ENCODE results near the gene SCYGR1.
"Not testable (repeated sequence)": the region's sequence is repeated elsewhere in the genome, so short reads cannot be mapped to it uniquely, and the experiment has no call there.

SCYGR1 gene

GRCh38 chr2:227368574-227368973 is 19.2 kb downstream of the SCYGR1 start:
- DNase-seq = no peak

DNA sequence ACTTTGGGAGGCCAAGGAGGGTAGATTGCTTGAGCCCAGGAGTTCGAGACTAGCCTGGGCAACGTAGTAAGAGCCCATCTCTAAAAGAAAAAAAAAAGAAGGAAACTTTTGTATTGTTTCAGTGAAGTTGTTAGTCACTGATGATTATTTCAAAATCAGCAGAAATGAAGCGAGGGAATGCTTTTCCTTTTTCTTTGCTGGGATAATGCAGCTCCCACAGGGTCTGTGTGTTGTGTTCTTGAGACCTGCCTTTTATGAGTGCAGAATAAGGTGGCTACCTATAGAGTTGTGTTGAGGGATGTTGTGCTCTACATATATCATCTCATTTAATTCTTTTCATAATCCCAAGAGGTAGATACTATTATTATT is 20.3 kb downstream of the SCYGR1 start:
- DNase-seq = no peak

DNA sequence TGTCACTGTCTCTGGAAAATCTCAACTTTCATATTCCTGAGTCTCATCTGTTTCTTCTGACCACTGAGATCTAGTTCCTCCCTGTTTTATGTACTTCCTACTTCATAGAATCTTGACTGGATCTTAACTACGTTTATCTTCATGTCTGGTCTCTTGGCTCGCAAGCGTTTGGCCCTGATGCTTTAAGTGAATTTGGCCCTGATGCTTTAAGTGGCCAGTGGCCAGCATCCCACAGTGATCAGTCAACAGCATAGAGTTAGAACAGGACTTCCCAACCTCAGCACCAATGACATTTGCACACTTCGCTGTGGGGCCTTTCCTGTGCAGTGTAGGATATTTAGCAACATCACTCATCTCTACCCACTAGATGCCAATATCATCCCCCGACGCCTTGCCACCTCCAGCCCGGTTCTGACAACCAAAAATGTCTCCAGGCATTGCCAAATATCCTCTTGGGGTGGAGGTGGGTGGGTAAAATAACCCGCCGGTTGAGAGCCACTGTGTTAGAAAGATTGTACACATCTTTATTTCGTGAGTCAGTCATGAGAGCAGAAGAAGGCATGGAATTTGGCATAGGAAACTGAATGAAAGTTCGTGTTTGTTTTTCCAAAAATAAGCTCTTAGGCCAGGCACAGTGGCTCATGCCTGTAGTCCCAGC is 20.9 kb downstream of the SCYGR1 start:
- DNase-seq = no peak

DNA sequence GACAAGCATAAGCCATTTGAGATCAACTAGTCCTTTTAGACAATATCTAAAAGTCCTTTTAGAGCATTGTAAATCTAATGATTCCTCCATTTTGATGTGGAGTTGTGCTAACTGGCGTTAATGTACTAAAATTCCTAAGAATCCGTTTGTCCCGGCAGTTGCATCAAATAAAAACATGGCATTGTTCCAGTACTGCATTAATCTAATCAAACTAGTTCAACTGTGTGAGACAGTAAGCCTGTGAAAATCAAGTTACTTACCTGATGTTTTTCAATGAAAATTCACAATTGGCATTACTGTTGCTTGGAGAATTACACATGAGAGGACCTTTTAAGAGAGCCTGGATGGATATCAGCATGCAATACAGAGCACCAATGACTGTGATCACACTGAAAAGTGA is 21.9 kb downstream of the SCYGR1 start:
- no peak for DNase-seq

GRCh38 chr2:227364585-227365263 is 23.0 kb downstream of the SCYGR1 start:
- not testable (repeated sequence) for DNase-seq

DNA sequence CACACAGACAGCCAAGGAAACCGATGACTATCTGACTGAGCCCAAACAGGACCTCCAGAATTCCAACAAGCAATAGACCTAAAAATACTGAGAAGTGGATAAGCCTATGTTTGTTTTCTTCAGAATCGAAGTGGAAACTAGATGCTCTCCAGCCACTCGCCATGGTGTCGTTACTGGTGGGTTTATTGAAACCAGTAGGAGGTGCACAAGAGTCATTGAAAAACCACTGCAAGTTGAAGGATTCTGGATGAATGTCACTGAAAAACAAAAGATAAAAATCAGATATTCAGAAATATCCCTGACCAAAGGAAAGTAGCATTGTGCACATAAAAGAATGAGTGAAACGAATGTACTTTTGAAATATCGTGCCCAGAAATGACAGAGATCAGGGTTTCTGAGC is 24.0 kb downstream of the SCYGR1 start:
- DNase-seq = no peak

DNA sequence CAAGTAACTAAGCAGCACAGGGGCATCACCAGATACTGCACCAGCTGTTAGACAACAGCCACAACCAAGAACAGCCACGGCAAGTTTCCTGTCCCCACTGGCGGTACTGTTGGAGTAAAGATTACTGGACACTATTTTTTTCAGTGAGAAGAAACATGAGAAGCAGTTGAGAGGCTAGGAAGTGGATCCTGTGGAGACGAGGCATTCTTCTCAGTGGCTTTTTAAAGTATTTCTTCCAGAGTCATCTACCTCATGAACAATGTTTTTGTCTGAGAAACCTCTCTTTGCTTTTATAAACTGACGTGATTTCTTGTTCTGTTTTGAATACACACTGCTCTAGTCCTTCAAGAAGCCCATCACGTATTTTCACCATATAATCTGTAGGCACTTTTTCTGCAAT is 27.4 kb downstream of the SCYGR1 start:
- DNase-seq = no peak

DNA sequence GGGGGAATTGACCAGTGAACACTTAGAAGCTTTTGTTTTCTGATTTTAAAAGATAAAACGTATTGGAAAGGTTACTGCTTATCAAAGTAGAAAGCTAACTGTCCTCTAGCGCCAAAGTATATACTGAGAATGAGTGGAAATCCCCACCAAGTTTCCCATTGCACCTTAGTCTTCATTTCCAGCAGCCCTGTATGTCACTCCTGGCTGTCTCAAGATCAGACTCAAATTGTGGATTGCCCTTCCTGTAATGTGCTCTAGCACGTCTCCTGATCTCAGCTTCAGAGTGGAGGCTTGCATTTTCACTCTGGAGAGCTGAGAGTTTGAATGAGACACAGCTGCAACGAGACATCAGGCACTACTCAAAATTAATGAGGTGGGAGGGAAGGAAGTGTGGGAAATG is 36.1 kb downstream of the SCYGR1 start:
- DNase-seq = no peak

DNA sequence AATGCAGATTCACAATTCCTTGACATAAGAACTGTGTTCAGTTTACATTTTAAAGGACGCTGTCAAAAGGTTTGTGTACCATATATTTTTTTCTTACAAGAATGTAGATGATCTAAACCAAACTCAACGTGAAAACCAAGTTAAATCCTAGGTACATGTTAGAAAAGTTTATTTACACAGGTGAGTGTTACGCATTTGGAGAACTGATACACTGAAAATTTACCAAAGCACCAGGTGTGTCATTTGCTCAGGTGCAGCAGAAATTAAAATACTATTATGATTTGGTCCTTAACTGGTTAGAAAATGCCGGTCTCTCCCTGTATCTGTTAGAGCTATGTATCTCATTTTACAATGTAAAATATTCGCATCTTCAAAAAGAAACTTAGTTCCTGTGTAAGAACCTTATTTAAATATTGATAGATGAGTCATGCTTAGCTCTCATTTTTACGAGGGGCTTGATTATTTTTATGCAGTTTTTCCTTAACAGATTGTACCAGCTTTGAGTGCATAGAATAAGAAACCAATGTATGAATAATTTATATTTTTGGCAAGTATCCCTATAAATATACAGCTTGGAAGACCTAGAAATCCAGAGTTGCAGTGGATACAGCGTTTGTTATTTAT is 37.6 kb downstream of the SCYGR1 start:
- no peak for DNase-seq

DNA sequence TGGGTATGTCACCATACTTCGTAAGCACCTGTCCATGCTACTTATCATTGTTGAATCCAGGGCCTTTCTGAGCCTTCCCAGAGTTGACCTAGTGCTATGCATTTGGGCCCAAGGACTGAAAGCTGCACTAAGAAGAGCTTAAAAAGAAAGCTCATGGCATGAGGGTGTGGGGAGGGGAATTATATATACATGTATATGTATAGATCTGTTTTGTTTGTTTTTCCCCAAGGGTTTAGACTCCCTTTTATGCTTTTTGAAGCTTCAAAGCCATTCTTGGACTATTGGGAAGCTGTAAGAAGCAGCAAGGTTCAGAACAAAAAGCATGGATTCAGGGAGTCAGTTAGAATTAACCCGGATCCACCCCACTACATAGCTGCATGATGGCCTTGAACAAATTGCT is 39.4 kb downstream of the SCYGR1 start:
- DNase-seq = no peak

DNA sequence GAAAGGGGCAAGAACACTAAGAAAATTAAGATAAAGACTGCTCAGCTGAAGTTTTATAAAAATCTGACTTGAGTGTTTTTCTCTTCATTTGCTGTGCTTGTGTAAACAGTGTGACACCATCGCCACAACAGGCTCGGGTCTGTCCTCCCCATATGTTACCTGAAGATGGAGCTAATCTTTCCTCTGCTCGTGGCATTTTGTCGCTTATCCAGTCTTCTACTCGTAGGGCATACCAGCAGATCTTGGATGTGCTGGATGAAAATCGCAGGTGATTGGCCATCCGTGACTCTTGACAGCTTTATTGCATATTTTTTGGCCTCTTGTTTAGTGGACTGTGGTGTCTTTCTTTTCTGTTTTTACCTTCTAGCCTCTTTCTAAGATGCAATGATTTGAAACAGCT is 40.6 kb downstream of the SCYGR1 start:
- DNase-seq = no peak

DNA sequence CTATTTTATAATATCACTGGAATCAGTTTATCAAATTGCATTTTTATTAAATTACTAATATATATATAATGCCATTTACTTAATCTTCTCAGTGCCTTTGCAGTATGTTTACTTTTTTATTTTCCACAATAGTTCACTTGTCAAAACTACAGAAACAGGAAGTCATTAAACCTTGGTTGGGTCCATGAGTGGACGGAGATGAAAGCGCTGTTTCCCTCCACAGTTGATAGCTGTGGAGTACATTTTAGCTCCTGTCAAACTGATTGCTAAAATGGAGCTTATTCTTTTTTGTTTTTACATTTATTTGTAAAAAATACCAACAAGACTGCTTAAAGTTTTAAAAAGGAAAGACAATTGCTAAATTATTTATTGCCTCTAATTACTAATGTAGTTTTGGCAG is 43.5 kb downstream of the SCYGR1 start:
- DNase-seq = no peak

DNA sequence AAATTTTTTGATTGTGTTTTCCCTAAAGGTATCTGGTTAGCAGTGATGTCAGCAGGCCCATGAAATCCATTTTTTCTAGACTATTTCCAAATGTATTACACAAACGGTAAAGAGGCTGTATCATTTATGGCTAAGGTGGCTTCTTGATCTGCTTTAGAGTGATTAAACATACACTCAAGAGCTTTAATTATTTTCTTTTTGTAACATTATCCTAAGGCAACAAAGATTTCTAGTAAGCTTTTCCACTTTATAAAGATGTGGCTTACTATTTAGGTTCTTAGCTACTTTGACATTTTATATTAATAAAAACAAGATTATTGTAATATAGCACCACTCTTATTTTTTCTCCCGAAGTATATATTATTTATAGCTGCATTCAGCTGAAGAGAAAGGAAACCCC is 46.2 kb downstream of the SCYGR1 start:
- DNase-seq = no peak

- DNase-seq = no peak
Measured at GRCh38 chr2:227340106-227340505, 47.6 kb downstream of the SCYGR1 start.

DNA sequence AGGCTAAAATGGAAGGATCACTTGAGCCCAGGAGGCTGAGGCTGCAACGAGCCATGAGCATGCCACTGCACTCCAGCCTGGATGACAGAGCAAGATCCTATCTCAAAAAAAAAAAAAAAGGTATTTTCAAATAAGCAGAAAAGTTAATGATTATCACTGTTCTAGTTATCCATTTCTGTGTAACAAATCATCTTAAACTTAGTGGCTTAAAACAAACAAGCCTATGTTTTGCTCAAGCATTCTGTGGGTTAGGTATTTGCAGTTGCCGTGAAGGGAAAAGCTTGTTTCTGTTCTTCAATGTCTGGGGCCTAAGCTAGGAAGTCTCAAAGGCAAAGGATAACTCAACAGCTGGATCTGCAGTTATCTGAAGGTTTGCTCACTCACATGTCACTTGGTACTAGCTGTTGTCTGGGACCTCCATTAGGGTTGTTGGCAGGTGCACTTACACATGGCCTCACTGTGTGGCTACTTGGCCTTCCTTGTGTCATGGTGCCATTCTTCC is 48.6 kb downstream of the SCYGR1 start:
- no peak for DNase-seq
